ENCODE results near the gene ALLC.

DNA sequence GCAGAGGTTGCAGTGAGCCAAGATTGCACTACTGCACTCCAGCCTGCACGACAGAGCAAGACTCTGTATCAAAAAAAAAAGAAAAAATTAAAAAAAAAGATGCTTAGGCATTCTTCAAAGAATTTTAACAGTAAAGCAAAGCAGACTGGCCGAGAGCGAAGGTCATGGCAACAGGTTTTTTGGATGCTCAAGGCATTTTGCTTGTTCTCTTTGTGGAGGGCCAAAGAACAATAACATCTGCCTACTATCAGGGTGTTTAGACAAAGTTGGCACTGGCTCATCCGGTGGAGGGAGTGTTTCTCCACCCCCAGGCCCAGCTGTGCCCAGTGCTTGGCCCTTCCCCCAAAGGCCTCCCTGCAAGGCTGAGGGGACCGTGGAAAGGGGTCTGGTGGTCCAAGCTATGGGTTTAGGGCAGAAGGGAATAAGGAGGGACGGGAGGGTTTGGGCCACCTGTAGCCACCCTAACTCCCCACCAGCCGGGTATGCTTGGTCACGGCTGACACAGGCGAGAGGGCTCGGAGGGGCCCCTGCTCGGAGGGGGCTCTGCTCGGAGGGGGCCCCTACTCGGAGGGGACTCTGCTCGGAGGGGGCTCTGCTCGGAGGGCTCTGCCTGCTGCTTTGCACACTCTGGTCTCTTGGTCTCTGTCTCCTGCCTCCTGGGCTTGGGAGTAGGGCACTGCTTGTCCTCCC is 26.7 kb upstream of the ALLC start:
- TF ChIP-seq, protein P1, sequence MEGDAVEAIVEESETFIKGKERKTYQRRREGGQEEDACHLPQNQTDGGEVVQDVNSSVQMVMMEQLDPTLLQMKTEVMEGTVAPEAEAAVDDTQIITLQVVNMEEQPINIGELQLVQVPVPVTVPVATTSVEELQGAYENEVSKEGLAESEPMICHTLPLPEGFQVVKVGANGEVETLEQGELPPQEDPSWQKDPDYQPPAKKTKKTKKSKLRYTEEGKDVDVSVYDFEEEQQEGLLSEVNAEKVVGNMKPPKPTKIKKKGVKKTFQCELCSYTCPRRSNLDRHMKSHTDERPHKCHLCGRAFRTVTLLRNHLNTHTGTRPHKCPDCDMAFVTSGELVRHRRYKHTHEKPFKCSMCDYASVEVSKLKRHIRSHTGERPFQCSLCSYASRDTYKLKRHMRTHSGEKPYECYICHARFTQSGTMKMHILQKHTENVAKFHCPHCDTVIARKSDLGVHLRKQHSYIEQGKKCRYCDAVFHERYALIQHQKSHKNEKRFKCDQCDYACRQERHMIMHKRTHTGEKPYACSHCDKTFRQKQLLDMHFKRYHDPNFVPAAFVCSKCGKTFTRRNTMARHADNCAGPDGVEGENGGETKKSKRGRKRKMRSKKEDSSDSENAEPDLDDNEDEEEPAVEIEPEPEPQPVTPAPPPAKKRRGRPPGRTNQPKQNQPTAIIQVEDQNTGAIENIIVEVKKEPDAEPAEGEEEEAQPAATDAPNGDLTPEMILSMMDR (IDR thresholded peaks at IDR 0.05), result no peak
- TF ChIP-seq POLR2A (IDR thresholded peaks at IDR 0.05), result no peak
